HG03175 (cell line): ENCODE measurements around the gene GOLPH3.
"Not testable (repeated sequence)": the region's sequence is repeated elsewhere in the genome, so short reads cannot be mapped to it uniquely, and the experiment has no call there.

Source experiments
- ATAC-seq: cut with Tn5 transposase; IDR thresholded peaks from one replicate; pipeline ENCODE4 v1.9.1; 2021; ENCODE audit warnings: mild to moderate bottlenecking, moderate library complexity; ENCODE audit not compliant: unreplicated experiment

The GOLPH3 gene

DNA sequence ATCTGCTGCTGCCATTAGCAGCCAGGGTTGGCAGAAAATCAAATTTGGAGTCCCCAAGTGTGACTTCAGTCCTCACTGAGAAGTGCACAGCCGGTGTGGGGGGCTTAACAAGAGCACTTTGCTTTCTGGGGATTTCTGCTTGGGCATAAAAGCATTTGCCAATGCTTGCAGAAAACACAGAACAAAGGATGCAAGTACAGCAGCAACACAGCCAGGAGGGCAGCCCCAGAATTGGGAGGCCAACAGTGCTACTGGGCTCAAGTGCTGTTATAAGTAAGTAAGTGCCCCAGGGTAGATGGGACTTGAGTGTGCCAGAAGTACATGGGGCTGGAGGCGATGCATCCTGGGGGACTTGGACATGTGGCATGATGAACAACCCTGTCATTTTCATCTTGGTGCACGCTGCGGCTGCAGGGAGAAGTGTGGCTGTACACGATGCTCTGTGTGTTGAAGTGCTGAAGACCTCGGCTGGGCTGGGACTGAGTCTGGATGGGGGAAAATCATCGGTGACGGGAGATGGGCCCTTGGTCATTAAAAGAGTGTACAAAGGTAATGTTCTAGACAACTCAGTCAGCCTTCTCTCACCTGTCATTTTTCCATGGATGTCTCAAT is 73.3 kb downstream of the GOLPH3 start:
- no peak for ATAC-seq

DNA sequence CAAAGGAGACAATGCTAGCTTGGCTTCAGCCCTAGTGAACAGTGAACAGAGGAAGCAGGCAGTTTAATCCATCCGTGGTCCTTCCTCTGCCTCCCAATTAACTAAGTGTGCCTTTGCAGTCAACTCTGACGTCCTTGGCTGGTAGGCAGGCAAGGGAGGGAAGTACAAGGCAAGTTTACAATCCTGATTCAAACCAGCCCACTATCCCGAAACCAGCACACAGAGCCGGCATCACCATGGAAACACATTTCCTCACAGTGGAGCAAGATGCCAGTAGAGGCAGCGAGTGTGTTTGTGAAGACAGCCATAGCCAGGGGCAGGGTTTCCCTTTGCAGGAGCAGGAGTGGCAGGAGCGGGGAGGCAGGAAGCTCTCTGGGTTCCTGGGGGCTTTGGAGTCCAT is 73.9 kb downstream of the GOLPH3 start:
- no peak for ATAC-seq

DNA sequence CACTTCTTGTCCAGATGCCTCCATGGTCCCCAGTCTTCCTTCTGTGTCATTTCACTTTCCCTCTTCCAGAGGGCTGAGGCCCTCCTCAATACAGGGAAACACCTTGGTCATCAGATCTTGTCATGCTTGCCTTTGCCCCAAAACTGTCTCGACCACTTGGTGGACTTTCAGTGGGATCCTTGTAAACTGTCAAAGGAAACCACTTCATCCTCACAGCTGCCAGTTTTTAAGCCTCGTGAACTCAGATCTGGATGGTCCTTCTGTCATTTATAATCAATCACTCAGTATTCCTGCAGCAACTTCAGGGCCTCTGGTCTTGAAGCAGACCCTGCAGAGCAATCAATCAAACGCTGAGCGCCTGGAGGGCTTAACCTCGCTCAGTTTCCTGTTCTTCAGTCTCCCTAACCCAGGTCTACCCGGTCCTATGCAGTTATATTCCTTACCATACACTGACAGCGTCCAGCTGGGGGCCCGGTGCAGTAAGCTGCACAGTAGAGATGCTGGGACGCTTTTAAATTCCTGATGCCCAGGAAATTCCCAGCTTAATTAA is 74.6 kb downstream of the GOLPH3 start:
- no peak for ATAC-seq

DNA sequence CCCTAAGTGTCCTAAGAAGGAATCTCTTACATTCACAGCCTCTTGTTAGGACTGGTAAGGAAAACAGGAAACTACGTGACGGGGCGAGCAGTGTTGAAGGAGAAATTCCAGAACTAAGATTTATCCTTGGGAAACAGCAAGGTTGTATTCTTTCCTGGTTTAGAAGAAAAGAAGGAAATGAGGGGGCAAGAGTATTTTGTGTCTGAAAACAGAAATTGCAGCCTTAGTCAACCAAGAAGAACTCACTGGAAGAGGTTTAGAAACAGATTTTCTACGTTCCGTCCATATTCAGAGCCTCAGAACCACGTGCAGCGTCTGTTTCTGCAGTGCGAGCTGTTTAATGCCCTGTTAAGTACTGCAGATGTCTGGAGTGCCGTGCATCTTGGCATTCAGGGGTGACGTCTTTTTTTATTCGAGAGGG is 75.2 kb downstream of the GOLPH3 start:
- no peak for ATAC-seq

DNA sequence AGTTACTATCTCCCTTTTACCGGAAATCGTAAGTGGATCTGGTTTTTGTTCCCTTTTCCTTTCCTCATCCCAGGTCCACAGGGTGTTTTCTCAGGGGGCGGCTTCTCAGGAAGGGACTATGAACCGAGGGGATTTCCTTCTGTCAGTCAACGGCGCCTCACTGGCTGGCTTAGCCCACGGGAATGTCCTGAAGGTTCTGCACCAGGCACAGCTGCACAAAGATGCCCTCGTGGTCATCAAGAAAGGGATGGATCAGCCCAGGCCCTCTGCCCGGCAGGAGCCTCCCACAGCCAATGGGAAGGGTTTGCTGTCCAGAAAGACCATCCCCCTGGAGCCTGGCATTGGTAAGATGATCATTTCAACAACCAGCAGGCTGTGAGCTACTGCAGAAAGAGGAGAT is 75.8 kb downstream of the GOLPH3 start:
- ATAC-seq = no peak

DNA sequence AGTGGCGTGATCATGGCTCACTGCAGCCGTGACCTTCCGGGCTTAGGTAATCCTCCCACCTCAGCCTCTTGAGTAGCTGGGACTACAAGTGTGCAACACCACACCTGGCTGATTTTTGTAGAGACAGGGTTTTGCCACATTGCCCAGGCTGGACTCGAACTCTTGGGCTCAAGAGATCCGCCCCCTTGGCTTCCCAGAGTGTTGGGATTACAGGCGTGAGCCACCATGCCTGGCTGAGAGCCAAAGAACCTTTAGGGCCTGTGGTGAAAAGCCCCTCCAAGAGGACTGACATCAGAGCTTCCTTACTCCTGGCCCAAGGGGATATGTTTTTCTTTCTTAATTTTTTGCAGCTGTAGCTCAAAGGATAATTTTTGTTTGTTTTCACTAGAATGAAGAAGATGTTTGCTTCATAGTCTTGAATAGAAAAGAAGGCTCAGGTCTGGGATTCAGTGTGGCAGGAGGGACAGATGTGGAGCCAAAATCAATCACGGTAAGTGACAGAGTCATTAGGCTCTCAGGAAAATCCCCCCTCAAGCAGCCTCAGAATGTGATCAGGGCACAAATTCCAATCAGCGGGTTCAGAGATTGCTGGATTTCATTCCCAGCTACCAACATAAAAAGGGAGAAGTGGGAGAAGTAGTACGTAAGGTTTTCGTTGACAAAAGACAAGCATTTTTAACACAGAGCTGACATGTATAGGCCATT is 77.1 kb downstream of the GOLPH3 start:
- no peak for ATAC-seq

DNA sequence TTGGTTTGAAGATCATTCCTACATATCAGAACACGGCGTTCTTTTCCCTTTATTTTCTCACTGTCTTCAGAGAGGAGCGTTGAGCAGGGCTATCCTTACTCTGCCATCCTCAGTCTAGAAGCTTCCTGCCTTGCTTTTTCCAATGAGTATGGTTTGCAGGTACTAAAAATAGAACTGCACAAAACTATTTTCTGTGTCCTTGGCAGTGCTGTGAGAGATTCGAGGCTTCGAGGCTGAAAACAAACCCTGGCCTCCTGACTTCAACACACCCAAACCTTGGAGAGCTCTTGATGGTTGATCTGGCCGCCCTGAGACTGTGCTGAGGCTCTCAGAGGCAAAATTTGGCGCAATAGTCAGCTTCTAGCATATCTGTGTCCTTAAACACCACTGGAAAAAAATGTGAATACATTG is 78.9 kb downstream of the GOLPH3 start:
- no peak for ATAC-seq

DNA sequence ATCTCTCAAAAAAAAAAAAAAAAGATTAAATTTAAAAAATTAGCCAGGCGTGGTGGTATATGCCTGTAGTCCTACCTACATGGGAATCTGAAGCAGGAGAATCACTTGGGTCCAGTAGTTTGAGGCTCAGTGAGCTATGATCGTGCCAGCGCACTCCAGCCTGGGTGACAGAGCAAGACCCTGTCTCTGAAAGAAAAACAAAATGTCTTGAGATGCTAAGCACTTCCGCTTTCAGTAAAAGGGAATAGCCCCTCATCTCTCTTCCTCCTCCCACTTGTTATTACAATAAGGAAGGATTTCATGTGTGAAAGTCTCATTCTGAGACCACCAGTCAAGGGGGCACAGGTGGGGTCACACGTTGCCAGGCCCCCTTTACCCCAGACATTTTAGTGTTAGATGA is 79.4 kb downstream of the GOLPH3 start:
- no peak for ATAC-seq

DNA sequence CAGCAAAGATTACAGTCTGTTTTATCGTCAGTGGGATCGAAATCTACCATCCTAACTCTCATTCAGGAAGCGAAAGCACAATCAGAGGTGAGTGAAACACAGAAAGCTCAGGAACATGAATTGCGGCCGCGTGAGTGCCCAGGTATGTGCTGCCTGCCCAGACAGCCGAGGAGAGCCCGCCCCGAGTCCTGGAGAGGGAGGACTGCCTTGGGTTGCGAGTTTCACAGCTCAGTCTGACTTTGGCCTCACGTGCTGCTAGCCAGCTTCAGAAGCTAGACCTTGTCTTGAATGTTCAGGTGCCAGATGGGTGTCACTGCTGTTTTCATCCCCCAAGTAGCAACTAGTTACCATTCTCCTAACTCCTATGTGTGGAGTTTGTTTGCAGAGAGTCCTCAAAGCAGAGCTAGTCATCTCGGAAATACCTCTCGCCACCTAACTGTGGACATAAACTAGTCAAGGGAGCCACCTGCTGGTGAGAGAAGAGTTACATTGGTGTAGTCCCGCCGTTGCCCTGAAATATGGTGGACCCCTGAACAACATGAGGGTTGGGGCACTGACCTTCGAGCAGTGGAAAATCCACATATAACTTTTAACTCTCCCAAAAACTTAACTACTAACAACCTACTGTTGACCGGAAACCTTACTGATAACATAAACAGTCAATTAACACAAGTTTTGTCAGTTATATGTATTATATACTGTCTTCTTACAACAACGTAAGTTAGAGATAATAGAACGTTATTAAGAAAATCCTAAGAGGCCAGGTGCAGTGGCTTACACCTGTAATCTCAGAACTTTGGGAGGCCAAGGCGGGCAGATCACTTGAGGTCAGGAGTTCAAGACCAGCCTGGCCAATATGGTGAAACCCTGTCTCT is 80.9 kb downstream of the GOLPH3 start:
- peak; percentile 90 for ATAC-seq

DNA sequence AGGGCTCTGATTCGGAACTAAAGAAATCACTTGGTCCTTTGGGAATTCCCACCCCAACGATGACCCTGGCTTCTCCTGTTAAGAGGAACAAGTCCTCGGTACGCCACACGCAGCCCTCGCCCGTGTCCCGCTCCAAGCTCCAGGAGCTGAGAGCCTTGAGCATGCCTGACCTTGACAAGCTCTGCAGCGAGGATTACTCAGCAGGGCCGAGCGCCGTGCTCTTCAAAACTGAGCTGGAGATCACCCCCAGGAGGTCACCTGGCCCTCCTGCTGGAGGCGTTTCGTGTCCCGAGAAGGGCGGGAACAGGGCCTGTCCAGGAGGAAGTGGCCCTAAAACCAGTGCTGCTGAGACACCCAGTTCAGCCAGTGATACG is 83.4 kb downstream of the GOLPH3 start:
- no peak for ATAC-seq

DNA sequence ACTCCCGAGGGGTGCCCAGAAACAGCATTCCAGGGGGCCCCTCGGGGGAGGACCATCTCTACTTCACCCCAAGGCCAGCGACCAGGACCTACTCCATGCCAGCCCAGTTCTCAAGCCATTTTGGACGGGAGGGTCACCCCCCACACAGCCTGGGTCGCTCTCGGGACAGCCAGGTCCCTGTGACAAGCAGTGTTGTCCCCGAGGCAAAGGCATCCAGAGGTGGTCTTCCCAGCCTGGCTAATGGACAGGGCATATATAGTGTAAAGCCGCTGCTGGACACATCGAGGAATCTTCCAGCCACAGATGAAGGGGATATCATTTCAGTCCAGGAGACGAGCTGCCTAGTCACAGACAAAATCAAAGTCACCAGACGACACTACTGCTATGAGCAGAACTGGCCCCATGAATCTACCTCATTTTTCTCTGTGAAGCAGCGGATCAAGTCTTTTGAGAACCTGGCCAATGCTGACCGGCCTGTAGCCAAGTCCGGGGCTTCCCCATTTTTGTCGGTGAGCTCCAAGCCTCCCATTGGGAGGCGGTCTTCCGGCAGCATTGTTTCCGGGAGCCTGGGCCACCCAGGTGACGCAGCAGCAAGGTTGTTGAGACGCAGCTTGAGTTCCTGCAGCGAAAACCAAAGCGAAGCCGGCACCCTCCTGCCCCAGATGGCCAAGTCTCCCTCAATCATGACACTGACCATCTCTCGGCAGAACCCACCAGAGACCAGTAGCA is 83.9 kb downstream of the GOLPH3 start:
- no peak for ATAC-seq

DNA sequence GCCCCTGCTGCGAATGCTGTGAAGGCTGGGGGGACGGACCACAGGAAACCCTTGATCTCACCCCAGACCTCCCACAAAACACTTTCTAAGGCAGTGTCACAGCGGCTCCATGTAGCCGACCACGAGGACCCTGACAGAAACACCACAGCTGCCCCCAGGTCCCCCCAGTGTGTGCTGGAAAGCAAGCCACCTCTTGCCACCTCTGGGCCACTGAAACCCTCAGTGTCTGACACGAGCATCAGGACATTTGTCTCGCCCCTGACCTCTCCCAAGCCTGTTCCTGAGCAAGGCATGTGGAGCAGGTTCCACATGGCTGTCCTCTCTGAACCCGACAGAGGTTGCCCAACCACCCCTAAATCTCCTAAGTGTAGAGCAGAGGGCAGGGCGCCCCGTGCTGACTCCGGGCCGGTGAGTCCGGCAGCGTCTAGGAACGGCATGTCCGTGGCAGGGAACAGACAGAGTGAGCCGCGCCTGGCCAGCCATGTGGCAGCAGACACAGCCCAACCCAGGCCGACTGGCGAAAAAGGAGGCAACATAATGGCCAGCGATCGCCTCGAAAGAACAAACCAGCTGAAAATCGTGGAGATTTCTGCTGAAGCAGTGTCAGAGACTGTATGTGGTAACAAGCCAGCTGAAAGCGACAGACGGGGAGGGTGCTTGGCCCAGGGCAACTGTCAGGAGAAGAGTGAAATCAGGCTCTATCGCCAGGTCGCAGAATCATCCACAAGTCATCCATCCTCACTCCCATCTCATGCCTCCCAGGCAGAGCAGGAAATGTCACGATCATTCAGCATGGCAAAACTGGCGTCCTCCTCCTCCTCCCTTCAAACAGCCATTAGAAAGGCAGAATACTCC is 84.7 kb downstream of the GOLPH3 start:
- no peak for ATAC-seq

DNA sequence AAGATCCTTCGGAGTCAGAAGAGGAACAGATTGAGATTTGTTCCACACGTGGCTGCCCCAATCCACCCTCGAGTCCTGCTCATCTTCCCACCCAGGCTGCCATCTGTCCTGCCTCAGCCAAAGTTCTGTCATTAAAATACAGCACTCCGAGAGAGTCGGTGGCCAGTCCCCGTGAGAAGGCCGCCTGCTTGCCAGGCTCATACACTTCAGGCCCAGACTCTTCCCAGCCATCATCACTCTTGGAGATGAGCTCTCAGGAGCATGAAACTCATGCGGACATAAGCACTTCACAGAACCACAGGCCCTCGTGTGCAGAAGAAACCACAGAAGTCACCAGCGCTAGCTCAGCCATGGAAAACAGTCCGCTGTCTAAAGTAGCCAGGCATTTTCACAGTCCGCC is 85.9 kb downstream of the GOLPH3 start:
- no peak for ATAC-seq

DNA sequence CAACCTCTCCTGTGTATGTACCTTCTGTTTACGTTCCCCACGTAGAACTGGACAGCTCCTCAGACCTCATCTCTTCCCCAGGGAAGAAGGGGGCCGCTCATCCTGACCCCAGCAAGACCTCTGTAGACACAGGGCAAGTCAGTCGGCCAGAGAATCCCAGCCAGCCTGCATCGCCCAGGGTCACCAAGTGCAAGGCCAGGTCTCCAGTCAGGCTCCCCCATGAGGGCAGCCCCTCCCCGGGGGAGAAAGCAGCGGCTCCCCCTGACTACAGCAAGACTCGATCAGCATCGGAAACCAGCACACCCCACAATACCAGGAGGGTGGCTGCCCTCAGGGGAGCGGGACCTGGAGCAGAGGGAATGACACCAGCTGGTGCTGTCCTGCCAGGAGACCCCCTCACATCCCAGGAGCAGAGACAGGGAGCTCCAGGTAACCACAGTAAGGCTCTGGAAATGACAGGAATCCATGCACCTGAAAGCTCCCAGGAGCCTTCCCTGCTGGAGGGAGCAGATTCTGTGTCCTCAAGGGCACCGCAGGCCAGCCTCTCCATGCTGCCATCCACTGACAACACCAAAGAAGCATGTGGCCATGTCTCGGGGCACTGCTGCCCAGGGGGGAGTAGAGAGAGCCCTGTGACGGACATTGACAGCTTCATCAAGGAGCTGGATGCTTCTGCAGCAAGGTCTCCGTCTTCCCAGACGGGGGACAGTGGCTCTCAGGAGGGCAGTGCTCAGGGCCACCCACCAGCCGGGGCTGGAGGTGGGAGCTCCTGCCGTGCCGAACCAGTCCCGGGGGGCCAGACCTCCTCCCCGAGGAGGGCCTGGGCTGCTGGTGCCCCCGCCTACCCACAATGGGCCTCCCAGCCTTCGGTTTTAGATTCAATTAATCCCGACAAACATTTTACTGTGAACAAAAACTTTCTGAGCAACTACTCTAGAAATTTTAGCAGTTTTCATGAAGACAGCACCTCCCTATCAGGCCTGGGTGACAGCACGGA is 86.7 kb downstream of the GOLPH3 start:
- ATAC-seq = no peak

DNA sequence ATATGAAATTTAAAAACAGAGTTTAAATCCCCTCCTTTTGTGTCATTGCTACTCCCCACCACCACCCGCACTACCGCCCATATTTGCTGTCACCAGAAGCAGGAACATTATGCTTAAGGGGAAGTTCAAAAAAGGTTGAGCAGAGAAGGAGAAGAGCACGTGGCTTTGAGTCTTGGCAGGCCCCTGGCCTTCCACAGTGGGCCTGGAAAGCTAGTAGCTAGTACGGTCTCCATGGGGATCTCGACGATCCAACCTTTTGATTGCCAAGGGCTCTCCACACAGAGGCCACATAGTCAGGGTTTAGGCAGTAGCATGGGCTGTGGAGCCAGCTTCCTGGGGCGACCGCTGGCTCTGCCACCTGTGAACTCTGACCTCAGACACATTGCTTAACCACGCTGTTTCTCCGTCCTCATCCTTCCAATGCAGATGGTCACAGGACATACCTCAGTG is 90.1 kb downstream of the GOLPH3 start:
- no peak for ATAC-seq

DNA sequence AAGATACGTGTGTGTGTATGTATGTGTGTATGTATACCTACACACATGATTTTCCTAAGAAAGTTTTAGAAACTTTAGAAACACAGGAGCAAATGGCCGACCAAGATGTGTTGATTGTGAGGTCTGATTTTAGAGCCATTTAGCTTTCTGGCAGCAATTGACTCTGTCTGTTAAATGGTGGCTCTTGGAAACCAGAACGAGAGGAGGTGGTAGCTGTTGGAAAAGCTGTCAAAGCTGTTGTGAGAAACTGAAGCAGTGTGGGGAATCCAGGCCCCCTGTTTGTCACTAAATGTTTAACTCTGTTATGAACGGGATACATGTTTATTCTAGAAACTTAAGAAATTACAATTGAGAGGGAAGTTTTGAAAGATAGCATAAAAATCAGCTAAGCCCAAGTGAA is 91.4 kb downstream of the GOLPH3 start:
- no peak for ATAC-seq

DNA sequence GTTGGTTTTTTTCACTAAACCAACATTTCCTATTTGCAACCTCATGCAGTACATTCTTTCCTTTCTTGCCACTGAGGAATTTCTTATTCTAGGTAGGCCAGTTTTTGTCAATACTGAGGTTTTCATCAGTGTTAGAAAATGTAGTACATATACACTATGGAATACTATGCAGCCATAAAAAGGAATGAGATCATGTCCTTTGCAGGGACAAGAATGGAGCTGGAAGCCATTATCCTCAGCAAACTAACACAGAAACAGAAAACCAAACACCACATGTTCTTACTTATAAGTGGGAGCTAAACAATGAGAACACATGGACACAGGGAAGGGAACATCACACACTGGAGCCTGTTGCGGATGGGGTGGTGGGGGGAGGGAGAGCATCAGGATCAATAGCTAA is 93.6 kb downstream of the GOLPH3 start:
- not testable (repeated sequence) for ATAC-seq

DNA sequence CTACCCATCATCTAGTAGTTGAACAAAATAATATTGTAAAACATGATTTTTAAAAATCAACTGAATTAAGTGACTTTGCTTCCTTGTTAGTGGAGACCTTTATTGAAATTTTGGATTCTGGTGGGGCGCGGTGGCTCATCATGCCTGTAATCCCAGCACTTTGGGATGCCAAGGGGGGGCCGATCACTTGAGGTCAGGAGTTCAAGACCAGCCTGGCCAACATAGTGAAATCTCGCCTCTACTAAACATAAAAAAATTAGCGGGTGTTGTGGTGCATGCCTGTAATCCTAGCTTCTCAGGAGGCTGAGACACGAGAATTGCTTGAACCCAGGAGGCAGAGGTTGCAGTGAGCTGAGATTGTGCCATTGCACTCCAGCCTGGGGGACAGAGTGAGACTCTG is 95.3 kb downstream of the GOLPH3 start:
- ATAC-seq = not testable (repeated sequence)
